ENCODE results near the gene ZNHIT2.

Gene ZNHIT2

GRCh38 chr11:65084598-65085375, 32.7 kb downstream of the ZNHIT2 start:
- Histone ChIP-seq H3K4me1 (ENCODE audit: insufficient read depth, low read length, poor library complexity, severe bottlenecking) (peaks cover 30% of the 10 kb centered on the region), H3K9ac (ENCODE audit: low read depth, low read length, poor library complexity, severe bottlenecking) (peak overlapping the region; percentile 87), H3F3A (ENCODE audit: low read depth) (no peaks in the 10 kb centered on the region), H3K27me3 (ENCODE audit: insufficient read depth, low read length, poor library complexity, severe bottlenecking) (no peaks in the 10 kb centered on the region), H3K79me2 (ENCODE audit: insufficient read depth, low read length) (peaks cover 59% of the 10 kb centered on the region), H3K9me3 (ENCODE audit: insufficient read depth, low read depth, low read length) (no peaks in the 10 kb centered on the region), H3K4me2 (ENCODE audit: low read depth, low read length, poor library complexity, severe bottlenecking) (peak overlapping the region; percentile 95), H2AFZ (ENCODE audit: low read length) (peak overlapping the region; percentile 51; the same call in 1 of the 2 replicates), H3K36me3 (ENCODE audit: insufficient read depth, low read length) (peaks cover 6% of the 10 kb centered on the region; the same call in 1 of the 2 replicates), H3K4me3 (ENCODE audit: low read length, poor library complexity, severe bottlenecking) (peak overlapping the region; percentile 82), H3K9me2 (replicated peaks; ENCODE audit: low read depth, low read length) (no peaks in the 10 kb centered on the region), H4K20me1 (ENCODE audit: insufficient read depth, low read length, poor library complexity, severe bottlenecking) (peaks cover 14% of the 10 kb centered on the region)
- TF ChIP-seq, protein P1, sequence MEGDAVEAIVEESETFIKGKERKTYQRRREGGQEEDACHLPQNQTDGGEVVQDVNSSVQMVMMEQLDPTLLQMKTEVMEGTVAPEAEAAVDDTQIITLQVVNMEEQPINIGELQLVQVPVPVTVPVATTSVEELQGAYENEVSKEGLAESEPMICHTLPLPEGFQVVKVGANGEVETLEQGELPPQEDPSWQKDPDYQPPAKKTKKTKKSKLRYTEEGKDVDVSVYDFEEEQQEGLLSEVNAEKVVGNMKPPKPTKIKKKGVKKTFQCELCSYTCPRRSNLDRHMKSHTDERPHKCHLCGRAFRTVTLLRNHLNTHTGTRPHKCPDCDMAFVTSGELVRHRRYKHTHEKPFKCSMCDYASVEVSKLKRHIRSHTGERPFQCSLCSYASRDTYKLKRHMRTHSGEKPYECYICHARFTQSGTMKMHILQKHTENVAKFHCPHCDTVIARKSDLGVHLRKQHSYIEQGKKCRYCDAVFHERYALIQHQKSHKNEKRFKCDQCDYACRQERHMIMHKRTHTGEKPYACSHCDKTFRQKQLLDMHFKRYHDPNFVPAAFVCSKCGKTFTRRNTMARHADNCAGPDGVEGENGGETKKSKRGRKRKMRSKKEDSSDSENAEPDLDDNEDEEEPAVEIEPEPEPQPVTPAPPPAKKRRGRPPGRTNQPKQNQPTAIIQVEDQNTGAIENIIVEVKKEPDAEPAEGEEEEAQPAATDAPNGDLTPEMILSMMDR (conservative IDR thresholded peaks at IDR 0.05; ENCODE audit: low read length) = no peak
- no peak for TF ChIP-seq EZH2phosphoT487 (IDR thresholded peaks at IDR 0.05; ENCODE audit: borderline replicate concordance)

DNA sequence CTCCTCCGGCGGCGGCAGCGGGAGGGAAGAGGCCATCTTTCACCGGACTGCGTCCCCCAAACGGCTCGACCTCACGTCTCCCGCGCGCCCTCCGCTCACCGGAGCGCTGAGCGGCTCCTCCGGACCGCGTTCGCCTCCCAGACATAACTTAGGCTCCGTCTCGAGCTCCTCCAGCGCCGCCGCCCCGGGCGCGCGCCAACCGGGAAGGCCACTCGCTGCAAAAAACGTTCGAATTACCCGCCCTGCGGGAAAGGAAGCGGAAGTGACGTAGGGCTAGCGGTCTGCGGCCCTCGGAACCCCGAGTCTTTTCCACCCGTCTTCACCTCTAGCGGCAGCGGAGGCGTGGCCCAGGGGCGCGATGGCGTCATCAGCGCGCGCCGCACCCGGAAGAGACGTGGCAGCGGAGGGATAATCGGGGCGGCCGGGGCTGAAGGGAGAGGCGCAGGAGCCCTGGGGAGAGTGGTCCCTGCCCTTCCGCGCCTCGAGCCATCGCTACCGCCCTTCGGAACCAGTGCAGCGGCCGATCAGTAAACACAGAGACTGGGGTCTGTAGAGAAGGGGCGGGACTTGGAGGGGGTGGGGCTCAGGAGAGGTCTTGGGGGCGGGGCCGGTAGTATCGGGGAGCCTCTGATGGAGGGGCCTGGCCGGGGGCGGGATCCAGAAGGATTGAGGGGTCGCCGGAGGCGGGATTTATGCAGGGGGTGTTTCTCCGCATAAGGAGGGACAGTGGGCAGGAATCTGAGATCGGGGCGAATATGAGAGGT, 33.5 kb downstream of the ZNHIT2 start, which contains the start of the genes CDCA5 and ZFPL1:
Gene CDCA5 (minus strand): TSS at position 207 of the 764 bp plus-strand sequence. CDS start 62 bp downstream, at position 145.
Gene ZFPL1 (plus strand): TSS at position 389 of the 764 bp plus-strand sequence. CDS start 477 bp downstream, outside the sequence.
- Histone ChIP-seq H3K4me1 (ENCODE audit: insufficient read depth, low read length, poor library complexity, severe bottlenecking) (peaks cover 30% of the 10 kb centered on the region), H3K9me2 (replicated peaks; ENCODE audit: low read depth, low read length) (no peaks in the 10 kb centered on the region), H3K4me3 (ENCODE audit: low read length, poor library complexity, severe bottlenecking) (peak within 1 kb of the TSS; percentile 82), H3F3A (ENCODE audit: low read depth) (no peaks in the 10 kb centered on the region), H3K9me3 (ENCODE audit: insufficient read depth, low read depth, low read length) (no peaks in the 10 kb centered on the region), H4K20me1 (ENCODE audit: insufficient read depth, low read length, poor library complexity, severe bottlenecking) (peaks cover 14% of the 10 kb centered on the region), H3K36me3 (ENCODE audit: insufficient read depth, low read length) (peaks cover 12% of the 10 kb centered on the region; the same call in 1 of the 2 replicates), H3K27me3 (ENCODE audit: insufficient read depth, low read length, poor library complexity, severe bottlenecking) (no peaks in the 10 kb centered on the region), H2AFZ (ENCODE audit: low read length) (peak within 1 kb of the TSS; percentile 68), H3K79me2 (ENCODE audit: insufficient read depth, low read length) (peaks cover 66% of the 10 kb centered on the region), H3K9ac (ENCODE audit: low read depth, low read length, poor library complexity, severe bottlenecking) (peak within 1 kb of the TSS; percentile 87), H3K4me2 (ENCODE audit: low read depth, low read length, poor library complexity, severe bottlenecking) (peak within 1 kb of the TSS; percentile 95)
- TF ChIP-seq EZH2phosphoT487 (IDR thresholded peaks at IDR 0.05; ENCODE audit: borderline replicate concordance) = no peak
- TF ChIP-seq, protein P1 (conservative IDR thresholded peaks at IDR 0.05; ENCODE audit: low read length) = no peak

DNA sequence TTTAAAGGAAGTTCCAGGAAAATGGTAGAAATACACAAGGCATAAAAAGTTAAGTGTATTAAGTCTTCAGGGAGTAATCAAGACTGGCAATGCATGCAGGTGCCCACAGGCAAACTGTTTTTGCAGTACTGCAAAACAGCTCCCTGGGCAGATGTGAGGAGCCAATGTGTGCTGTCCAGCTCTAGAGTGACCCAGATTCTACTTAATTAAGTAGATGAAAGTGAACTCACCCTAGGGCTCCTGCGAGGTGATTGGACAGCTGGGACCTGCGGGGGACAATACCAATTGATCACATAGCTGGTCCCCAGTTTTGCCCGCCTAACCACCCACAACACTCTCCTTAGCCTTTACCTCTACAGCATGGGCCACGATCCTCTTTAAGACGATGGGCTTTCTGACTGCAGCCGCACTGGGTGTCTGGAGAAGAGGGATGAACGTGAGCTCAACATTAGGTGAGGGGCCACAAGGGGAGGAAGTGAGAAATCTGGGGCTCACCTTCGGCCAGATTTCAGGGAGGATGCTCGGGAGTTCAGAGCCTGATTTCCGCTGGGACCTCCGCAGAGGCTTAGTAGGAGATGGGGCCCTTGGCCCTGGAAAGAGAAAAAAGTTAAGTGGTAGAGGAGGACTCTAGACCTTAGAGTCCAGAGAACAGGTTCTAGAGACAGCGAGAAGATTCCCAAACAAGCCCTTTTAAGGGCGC, 34.2 kb downstream of the ZNHIT2 start:
- Histone ChIP-seq H3K4me1 (ENCODE audit: insufficient read depth, low read length, poor library complexity, severe bottlenecking) (peaks cover 34% of the 10 kb centered on the region), H3K79me2 (ENCODE audit: insufficient read depth, low read length) (peaks cover 74% of the 10 kb centered on the region), H3K9me3 (ENCODE audit: insufficient read depth, low read depth, low read length) (no peaks in the 10 kb centered on the region), H3K9ac (ENCODE audit: low read depth, low read length, poor library complexity, severe bottlenecking) (peak overlapping the region; percentile 87), H3K4me2 (ENCODE audit: low read depth, low read length, poor library complexity, severe bottlenecking) (peak overlapping the region; percentile 77), H3K4me3 (ENCODE audit: low read length, poor library complexity, severe bottlenecking) (peak overlapping the region; percentile 82), H3K9me2 (replicated peaks; ENCODE audit: low read depth, low read length) (no peaks in the 10 kb centered on the region), H2AFZ (ENCODE audit: low read length) (peak overlapping the region; percentile 68), H3K27me3 (ENCODE audit: insufficient read depth, low read length, poor library complexity, severe bottlenecking) (no peaks in the 10 kb centered on the region), H3F3A (ENCODE audit: low read depth) (no peaks in the 10 kb centered on the region), H3K36me3 (ENCODE audit: insufficient read depth, low read length) (peaks cover 14% of the 10 kb centered on the region; the same call in 1 of the 2 replicates), H4K20me1 (ENCODE audit: insufficient read depth, low read length, poor library complexity, severe bottlenecking) (peaks cover 14% of the 10 kb centered on the region)
- TF ChIP-seq, protein P1 (conservative IDR thresholded peaks at IDR 0.05; ENCODE audit: low read length) = no peak
- TF ChIP-seq EZH2phosphoT487 (IDR thresholded peaks at IDR 0.05; ENCODE audit: borderline replicate concordance) = no peak
